Measurements from ENCODE around the gene TUBA8.

GRCh38 chr22:18077087-18077638, 33.4 kb upstream of the TUBA8 start:
- TF ChIP-seq TSHZ2 (CRISPR knock-in tag; IDR thresholded peaks at IDR 0.05) (no peak), CREB5 (CRISPR knock-in tag; IDR thresholded peaks at IDR 0.05; ENCODE audit: low read depth) (no peak), ZNF70 (CRISPR knock-in tag; IDR thresholded peaks at IDR 0.05) (no peak), ZFP30 (CRISPR knock-in tag; IDR thresholded peaks at IDR 0.05) (no peak), ZNF8 (CRISPR knock-in tag; IDR thresholded peaks at IDR 0.05) (no peak), OSR1 (CRISPR knock-in tag; IDR thresholded peaks at IDR 0.05) (no peak), BACH2 (CRISPR knock-in tag; IDR thresholded peaks at IDR 0.05; ENCODE audit: borderline replicate concordance) (no peak)
- TF ChIP-seq, protein P1, sequence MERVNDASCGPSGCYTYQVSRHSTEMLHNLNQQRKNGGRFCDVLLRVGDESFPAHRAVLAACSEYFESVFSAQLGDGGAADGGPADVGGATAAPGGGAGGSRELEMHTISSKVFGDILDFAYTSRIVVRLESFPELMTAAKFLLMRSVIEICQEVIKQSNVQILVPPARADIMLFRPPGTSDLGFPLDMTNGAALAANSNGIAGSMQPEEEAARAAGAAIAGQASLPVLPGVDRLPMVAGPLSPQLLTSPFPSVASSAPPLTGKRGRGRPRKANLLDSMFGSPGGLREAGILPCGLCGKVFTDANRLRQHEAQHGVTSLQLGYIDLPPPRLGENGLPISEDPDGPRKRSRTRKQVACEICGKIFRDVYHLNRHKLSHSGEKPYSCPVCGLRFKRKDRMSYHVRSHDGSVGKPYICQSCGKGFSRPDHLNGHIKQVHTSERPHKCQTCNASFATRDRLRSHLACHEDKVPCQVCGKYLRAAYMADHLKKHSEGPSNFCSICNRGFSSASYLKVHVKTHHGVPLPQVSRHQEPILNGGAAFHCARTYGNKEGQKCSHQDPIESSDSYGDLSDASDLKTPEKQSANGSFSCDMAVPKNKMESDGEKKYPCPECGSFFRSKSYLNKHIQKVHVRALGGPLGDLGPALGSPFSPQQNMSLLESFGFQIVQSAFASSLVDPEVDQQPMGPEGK (CRISPR knock-in tag; IDR thresholded peaks at IDR 0.05; ENCODE audit: borderline replicate concordance) = no peak
